WERI-Rb-1 (cell line): ENCODE results near the gene MAPKAP1.

ENCODE experiments used
- DNase-seq: peaks from one replicate; pipeline ENCODE4 v3.0.0-alpha.2; 2020
- H3K27ac ChIP-seq: fragments of 250-450 bp; sonication (Bioruptor Pico); 2 replicates; pipeline ENCODE4 v1.5.1; 2020; ENCODE audit warnings: mild to moderate bottlenecking, moderate library complexity
- H3K27me3 ChIP-seq: fragments of 250-450 bp; sonication (Bioruptor Pico); 2 replicates; pipeline ENCODE4 v1.5.1; 2021; ENCODE audit warnings: mild to moderate bottlenecking, low read depth, moderate library complexity; ENCODE audit not compliant: insufficient read depth, severe bottlenecking
- H3K36me3 ChIP-seq: fragments of 250-450 bp; sonication (Bioruptor Pico); 2 replicates; pipeline ENCODE4 v1.5.1; 2020; ENCODE audit warnings: mild to moderate bottlenecking, moderate library complexity
- H3K4me3 ChIP-seq: 2 replicates; pipeline ENCODE4 v1.5.1; 2011; ENCODE audit warnings: low read depth, mild to moderate bottlenecking, control low read depth, low read length
- H3K9me3 ChIP-seq: fragments of 250-450 bp; sonication (Bioruptor Pico); 2 replicates; pipeline ENCODE4 v1.5.1; 2021; ENCODE audit warnings: mild to moderate bottlenecking, moderate library complexity; ENCODE audit not compliant: severe bottlenecking
- CTCF ChIP-seq: IDR thresholded peaks from 2 replicates; pipeline ENCODE4 v1.5.1; 2011; ENCODE audit warnings: low read depth, mild to moderate bottlenecking, control low read depth, inconsistent platforms, low read length

The MAPKAP1 gene

GRCh38 chr9:125564631-125565030 lies 142.4 kb downstream of the MAPKAP1 start:
- Histone ChIP-seq H3K36me3 (no peaks in the 10 kb centered on the region), H3K27me3 (no peaks in the 10 kb centered on the region), H3K27ac (peak overlapping the region; percentile 52), H3K9me3 (no peaks in the 10 kb centered on the region), H3K4me3 (peak overlapping the region; percentile 26)
- peak; percentile 61 for DNase-seq
- TF ChIP-seq CTCF = no peak

GRCh38 chr9:125561509-125562148 lies 145.4 kb downstream of the MAPKAP1 start:
- Histone ChIP-seq H3K4me3 (no peak overlapping the region), H3K27me3 (no peaks in the 10 kb centered on the region), H3K27ac (no peak overlapping the region), H3K9me3 (no peaks in the 10 kb centered on the region), H3K36me3 (peaks cover 4% of the 10 kb centered on the region; the same call in 1 of the 2 replicates)
- no peak for DNase-seq
- TF ChIP-seq CTCF = no peak

- Histone ChIP-seq H3K36me3 (peaks cover 4% of the 10 kb centered on the region; the same call in 1 of the 2 replicates), H3K4me3 (no peak overlapping the region), H3K27me3 (no peaks in the 10 kb centered on the region), H3K27ac (no peak overlapping the region), H3K9me3 (no peaks in the 10 kb centered on the region)
- TF ChIP-seq CTCF = no peak
- DNase-seq = no peak
These were observed 147.1 kb downstream of the MAPKAP1 start for GRCh38 chr9:125559894-125560293.

- Histone ChIP-seq H3K4me3 (no peak overlapping the region), H3K27me3 (no peaks in the 10 kb centered on the region), H3K9me3 (no peaks in the 10 kb centered on the region), H3K27ac (no peak overlapping the region), H3K36me3 (peaks cover 4% of the 10 kb centered on the region; the same call in 1 of the 2 replicates)
- no peak for DNase-seq
- no peak for TF ChIP-seq CTCF
These were observed 147.8 kb downstream of the MAPKAP1 start for GRCh38 chr9:125559194-125559593.

- Histone ChIP-seq H3K27ac (peak overlapping the region; percentile 39), H3K36me3 (peaks cover 4% of the 10 kb centered on the region; the same call in 1 of the 2 replicates), H3K27me3 (no peaks in the 10 kb centered on the region), H3K9me3 (no peaks in the 10 kb centered on the region), H3K4me3 (no peak overlapping the region)
- peak; percentile 88 for TF ChIP-seq CTCF
- peak; percentile 79 for DNase-seq
These were observed 148.4 kb downstream of the MAPKAP1 start for GRCh38 chr9:125558453-125559092.
